Ovary (tissue), 9 donors: ENCODE results near the gene MXD1. TPM values are rescaled to one million over a fixed set of nuclear protein-coding genes. Genes with fewer than 3 reads are reported as not detected.
"Not testable (repeated sequence)": the region's sequence is repeated elsewhere in the genome, so short reads cannot be mapped to it uniquely, and the experiment has no call there.

Experiments used
- DNase-seq, 5 donors: peaks; one replicate each; pipeline ENCODE4 v3.0.0-alpha.2; 2019 to 2020
- H3K27ac ChIP-seq, 2 donors: fragments of 200-600 bp; one replicate each; pipeline versions ENCODE4 v1.5.1 to v1.8.0; 2019 to 2022
- H3K27me3 ChIP-seq: fragments of 200-600 bp; one replicate; pipeline ENCODE4 v1.8.0; 2022
- H3K36me3 ChIP-seq: fragments of 200-600 bp; sonication (generic); one replicate; pipeline ENCODE4 v1.5.1; 2019
- H3K4me1 ChIP-seq: one replicate; pipeline ENCODE4 v1.8.1; 2013; ENCODE audit warnings: mild to moderate bottlenecking, moderate library complexity; ENCODE audit not compliant: insufficient read depth
- H3K4me3 ChIP-seq: fragments of 200-600 bp; sonication (generic); one replicate; pipeline ENCODE4 v1.5.1; 2017
- H3K9me3 ChIP-seq, 2 donors: fragments of 200-600 bp in 1 of 2; sonication (generic) in 1 of 2; one replicate each; pipeline versions ENCODE4 v1.5.1 to v1.8.1; 2013 to 2019; ENCODE audit warnings: mild to moderate bottlenecking in 1 of 2, moderate library complexity in 1 of 2
- EP300 ChIP-seq: sonication (generic); formaldehyde crosslinking; IDR thresholded peaks from one replicate; pipeline ENCODE4 v1.6.1; 2017; ENCODE audit warnings: antibody characterized with exemption
- POLR2A ChIP-seq: fragments of 450-650 bp; IDR thresholded peaks from one replicate; pipeline ENCODE4 v1.6.1; 2017; ENCODE audit warnings: antibody characterized with exemption, mild to moderate bottlenecking, moderate library complexity
- WGBS, 3 donors: extraction: QIAGEN DNeasy Blood & Tissue Kit in 1 of 3; methylation state at CpG; one replicate each; pipeline versions ENCODE4 v1.1.5 to v1.1.7; 2013 to 2017; 5-methylcytosine and 5-hydroxymethylcytosine counted together
- intact Hi-C, 4 donors: fragments of 100-400 bp; cut with DNase I; formaldehyde crosslinking; loops; one replicate each; pipeline versions ENCODE4 v1.11.0 to v1.15.1; 2022 to 2023
- polyA plus RNA-seq, 2 donors: library from polyadenylated mRNA; stranded (reverse); fragments of 200-250 nt in 1 of 2; fragments of 350-450 nt in 1 of 2; fragmentation: Illumina TruSeq in 1 of 2; extraction: RNeasy Lipid Tissue Mini Kit (QIAGEN cat#74804) in 1 of 2; gene quantifications; one replicate each; pipeline ENCODE4 v1.2.3, GENCODE V29; 2013 to 2014
- total RNA-seq, 7 donors: library from RNA; depleted of rRNA in 2 of 7; stranded (reverse); fragments of >200 nt in 2 of 7; fragmentation: NEBNext Ultra II Directional in 3 of 7; extraction: Animal tissue kit (Norgen Biotek cat#: 25700) in 3 of 7; gene quantifications; one replicate each; pipeline versions ENCODE4 v1.1.0 to v1.2.4, GENCODE V29; 2016 to 2023
- TF ChIP-seq, protein P1 (sequence below), 3 donors: fragments of 450-650 bp in 2 of 3; fragments of 200-600 bp in 1 of 3; IDR thresholded peaks; one replicate each; pipeline versions ENCODE4 v1.5.1 to v1.8.0; 2016 to 2022; ENCODE audit warnings: antibody characterized with exemption in 3 of 3, mild to moderate bottlenecking in 1 of 3
- donor health status: DM: no; HTN: no; CAD: no; lungs with moderate emphysema.
- donor health status: DM: no; HTN: no; CAD: no.
- donor health status: Bipolar disorder and iron deficiency.
- donor health status: DM: yes; HTN: yes; CAD: no.
- donor health status: DM: no; HTN: no; CAD: no.
- donor health status: DM: yes; HTN: yes; CAD: no.

MXD1 gene
- total and polyA plus RNA-seq, 9 donors, result 3.4 to 13.7 (median 6.7) TPM

DNA sequence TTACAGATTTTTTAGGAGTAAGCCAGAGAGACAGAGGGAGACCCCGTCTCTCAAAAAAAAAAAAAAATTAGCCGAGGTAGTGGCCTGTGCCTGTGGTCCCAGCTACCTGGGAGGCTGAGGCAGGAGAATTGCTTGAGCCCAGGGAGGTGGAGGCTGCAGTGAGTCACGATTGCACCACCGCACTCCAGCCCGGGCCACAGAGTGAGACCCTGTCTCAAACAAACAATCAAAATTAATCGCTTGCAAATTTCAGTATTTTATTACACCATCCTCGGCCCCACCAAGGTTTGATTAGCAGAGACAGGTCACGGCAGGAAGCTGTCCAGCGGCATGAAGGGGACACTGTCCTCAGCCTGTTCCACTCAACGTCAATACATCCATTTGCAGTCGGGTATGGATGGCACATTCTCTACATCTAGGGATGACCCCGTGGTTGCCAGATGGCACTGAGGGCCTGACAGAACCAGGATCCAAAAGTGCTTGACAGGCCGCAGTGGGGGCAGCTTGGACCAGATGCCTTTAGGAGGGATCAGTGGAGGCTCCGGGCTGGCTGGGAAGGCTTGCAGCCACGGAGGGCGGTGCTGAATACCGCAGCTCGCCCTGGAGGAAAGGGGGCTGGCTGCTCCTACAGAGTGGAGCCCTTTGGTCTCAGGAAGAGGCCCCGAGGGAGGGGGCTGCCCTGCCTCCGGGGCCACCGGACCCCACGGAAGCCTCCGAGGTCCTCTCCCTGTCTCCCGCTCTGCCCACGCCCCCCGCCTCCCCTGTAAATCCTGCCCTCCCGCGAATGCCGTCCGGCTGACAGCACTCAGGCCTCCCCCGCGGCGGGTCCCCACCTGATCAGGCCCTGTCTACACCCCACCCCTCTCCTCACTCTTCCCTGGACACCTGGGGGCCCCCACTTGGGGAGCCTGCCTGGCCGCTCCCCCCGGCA lies 33.4 kb downstream of the MXD1 start:
- Histone ChIP-seq H3K9me3 (no peaks in the 10 kb centered on the region), H3K36me3 (no peaks in the 10 kb centered on the region), H3K4me1 (no peaks in the 10 kb centered on the region), H3K4me3 (no peak overlapping the region), H3K27ac (no peak overlapping the region), H3K27me3 (no peaks in the 10 kb centered on the region)
- TF ChIP-seq, protein P1, sequence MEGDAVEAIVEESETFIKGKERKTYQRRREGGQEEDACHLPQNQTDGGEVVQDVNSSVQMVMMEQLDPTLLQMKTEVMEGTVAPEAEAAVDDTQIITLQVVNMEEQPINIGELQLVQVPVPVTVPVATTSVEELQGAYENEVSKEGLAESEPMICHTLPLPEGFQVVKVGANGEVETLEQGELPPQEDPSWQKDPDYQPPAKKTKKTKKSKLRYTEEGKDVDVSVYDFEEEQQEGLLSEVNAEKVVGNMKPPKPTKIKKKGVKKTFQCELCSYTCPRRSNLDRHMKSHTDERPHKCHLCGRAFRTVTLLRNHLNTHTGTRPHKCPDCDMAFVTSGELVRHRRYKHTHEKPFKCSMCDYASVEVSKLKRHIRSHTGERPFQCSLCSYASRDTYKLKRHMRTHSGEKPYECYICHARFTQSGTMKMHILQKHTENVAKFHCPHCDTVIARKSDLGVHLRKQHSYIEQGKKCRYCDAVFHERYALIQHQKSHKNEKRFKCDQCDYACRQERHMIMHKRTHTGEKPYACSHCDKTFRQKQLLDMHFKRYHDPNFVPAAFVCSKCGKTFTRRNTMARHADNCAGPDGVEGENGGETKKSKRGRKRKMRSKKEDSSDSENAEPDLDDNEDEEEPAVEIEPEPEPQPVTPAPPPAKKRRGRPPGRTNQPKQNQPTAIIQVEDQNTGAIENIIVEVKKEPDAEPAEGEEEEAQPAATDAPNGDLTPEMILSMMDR (IDR thresholded peaks at IDR 0.05), result no peak
- TF ChIP-seq EP300 (no peak), POLR2A (no peak)
- intact Hi-C loops, result no loop called here
- WGBS, 3 donors, result 28 to 41% (median 34%) methylated on average over 34 to 35 of the region's 35 CpGs
- no peak for DNase-seq

DNA sequence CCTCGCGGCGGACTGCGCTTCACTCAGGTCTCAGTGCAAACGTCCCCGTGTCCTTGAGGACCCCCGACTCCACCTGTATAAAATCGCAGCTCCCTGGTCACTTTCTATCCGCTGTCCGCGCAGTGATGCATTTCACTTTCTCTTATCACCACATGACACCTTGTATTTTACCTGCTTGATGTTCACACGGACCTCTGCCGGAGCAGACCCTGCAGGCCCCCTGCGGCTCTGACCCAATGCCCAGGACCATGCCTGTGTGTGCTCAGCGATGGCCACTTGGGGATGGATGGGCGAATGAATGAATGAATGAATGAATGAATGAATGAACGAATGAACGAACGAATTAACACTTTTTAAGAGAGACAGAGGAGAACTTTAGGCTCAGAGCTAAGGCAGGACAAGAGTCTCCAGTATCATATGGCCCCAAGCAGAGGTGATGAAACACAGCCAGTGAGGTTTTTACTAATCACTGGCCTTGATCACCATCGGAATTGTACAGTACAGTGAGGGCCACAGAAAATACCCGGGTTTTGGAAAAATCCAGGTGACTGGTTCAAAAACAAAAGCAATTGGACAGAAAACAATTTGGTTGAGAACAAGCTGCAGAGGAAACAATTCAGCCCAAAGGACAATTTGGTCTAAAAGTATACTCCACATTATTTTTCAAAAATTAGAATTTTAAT lies 34.2 kb downstream of the MXD1 start:
- intact Hi-C loops, result no loop called here
- 38 to 65% (median 63%) methylated on average over 21 of the region's 21 CpGs for WGBS, 3 donors
- H3K27ac ChIP-seq, result no peak overlapping the region
- TF ChIP-seq EP300, result no peak
- TF ChIP-seq, protein P1 (IDR thresholded peaks at IDR 0.05), result no peak
- no peak for TF ChIP-seq POLR2A
- H3K27me3 ChIP-seq, result no peaks in the 10 kb centered on the region
- no peaks in the 10 kb centered on the region for H3K4me1 ChIP-seq
- no peaks in the 10 kb centered on the region for H3K9me3 ChIP-seq
- no peaks in the 10 kb centered on the region for H3K36me3 ChIP-seq
- no peak overlapping the region for H3K4me3 ChIP-seq
- DNase-seq, result no peak

DNA sequence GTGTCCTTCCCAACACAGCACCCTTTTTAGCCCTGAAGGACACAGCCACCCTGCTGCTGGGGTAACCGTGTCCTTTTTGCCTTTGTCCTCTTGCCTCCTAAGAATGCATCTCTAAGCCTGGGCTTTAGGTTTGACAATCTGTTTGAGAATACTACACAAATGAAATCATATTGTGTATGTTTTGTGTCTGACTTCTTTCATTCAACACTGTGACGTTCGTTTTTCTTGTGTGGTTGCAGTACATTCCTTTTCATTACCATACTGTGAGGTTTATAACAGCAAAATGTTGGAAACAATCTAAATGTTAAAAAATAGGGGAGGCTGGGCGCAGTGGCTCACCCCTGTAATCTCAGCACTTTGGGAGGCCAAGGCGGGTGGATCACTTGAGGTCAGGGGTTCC lies 35.3 kb downstream of the MXD1 start:
- Histone ChIP-seq H3K27me3 (no peaks in the 10 kb centered on the region), H3K4me1 (no peaks in the 10 kb centered on the region), H3K27ac (no peak overlapping the region), H3K36me3 (no peaks in the 10 kb centered on the region), H3K9me3 (no peaks in the 10 kb centered on the region), H3K4me3 (no peak overlapping the region)
- WGBS, 3 donors, result 73 to 79% (median 76%) methylated on average over 5 of the region's 5 CpGs
- TF ChIP-seq EP300 (no peak), POLR2A (no peak)
- TF ChIP-seq, protein P1 (IDR thresholded peaks at IDR 0.05), result no peak
- DNase-seq, result no peak
- intact Hi-C loops, result no loop called here

DNA sequence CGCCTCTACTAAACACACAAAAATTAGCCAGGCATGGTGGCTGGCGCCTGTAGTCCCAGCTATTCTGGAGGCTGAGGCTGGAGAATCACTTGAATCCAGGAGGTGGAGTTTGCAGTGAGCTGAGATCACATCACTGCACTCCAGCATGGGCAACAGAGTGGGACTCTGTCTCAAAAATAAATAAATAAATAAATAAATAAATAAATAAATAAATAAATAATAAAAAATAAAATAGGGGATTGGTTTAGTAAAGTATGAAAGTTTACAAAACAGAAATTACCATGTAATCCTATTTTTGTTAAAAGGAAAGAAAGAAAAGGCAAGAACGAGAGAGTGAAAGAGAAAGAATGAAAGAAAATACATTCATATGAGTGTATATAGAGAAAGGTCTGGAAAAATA lies 35.8 kb downstream of the MXD1 start:
- H3K4me1 ChIP-seq, H3K27ac ChIP-seq, H3K4me3 ChIP-seq, DNase-seq, H3K36me3 ChIP-seq, intact Hi-C loops, H3K27me3 ChIP-seq, H3K9me3 ChIP-seq: not testable (repeated sequence)
- WGBS, 3 donors, result 91 to 97% (median 93%) methylated on average over 3 of the region's 3 CpGs
